ENCODE results near the gene HAUS8. TPM values are rescaled to one million over a fixed set of nuclear protein-coding genes. Genes with fewer than 3 reads are reported as not detected.

The HAUS8 gene
- total RNA-seq, 4 donors from 2014 or later: 3.3 to 7.0 (median 5.7) TPM

- WGBS, 2 donors: 79% methylated on average over 4 of the region's 4 CpGs
- TF ChIP-seq, protein P1, sequence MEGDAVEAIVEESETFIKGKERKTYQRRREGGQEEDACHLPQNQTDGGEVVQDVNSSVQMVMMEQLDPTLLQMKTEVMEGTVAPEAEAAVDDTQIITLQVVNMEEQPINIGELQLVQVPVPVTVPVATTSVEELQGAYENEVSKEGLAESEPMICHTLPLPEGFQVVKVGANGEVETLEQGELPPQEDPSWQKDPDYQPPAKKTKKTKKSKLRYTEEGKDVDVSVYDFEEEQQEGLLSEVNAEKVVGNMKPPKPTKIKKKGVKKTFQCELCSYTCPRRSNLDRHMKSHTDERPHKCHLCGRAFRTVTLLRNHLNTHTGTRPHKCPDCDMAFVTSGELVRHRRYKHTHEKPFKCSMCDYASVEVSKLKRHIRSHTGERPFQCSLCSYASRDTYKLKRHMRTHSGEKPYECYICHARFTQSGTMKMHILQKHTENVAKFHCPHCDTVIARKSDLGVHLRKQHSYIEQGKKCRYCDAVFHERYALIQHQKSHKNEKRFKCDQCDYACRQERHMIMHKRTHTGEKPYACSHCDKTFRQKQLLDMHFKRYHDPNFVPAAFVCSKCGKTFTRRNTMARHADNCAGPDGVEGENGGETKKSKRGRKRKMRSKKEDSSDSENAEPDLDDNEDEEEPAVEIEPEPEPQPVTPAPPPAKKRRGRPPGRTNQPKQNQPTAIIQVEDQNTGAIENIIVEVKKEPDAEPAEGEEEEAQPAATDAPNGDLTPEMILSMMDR (IDR thresholded peaks at IDR 0.05): no peak
- TF ChIP-seq POLR2A (IDR thresholded peaks at IDR 0.05): no peak
- no peak overlapping the region for H3K4me3 ChIP-seq (ENCODE audit: low read depth, poor library complexity, severe bottlenecking)
- intact Hi-C loops (cut with DNase I; ENCODE audit: low total_unique reads): no loop called here
- DNase-seq (ENCODE audit: low spot score in 2 of 2): no peak
Measured at GRCh38 chr19:17080440-17080801, 5.2 kb upstream of the HAUS8 start.

GRCh38 chr19:17079710-17080439 is 4.6 kb upstream of the HAUS8 start:
- intact Hi-C loops (cut with DNase I; ENCODE audit: low total_unique reads): no loop called here
- no peak overlapping the region for H3K4me3 ChIP-seq (ENCODE audit: low read depth, poor library complexity, severe bottlenecking)
- 52 to 60% methylated on average over 28 of the region's 28 CpGs for WGBS, 2 donors
- no peak for TF ChIP-seq POLR2A (IDR thresholded peaks at IDR 0.05)
- TF ChIP-seq, protein P1 (IDR thresholded peaks at IDR 0.05): peak in 1 of 3 donors; percentile 11
- DNase-seq (ENCODE audit: low spot score in 2 of 2): peak; percentile 77 to 89

- intact Hi-C loops (cut with DNase I; ENCODE audit: low total_unique reads): no loop called here
- DNase-seq (ENCODE audit: low spot score in 2 of 2): no peak
Measured at GRCh38 chr19:17078920-17079709, 3.9 kb upstream of the HAUS8 start.

DNA sequence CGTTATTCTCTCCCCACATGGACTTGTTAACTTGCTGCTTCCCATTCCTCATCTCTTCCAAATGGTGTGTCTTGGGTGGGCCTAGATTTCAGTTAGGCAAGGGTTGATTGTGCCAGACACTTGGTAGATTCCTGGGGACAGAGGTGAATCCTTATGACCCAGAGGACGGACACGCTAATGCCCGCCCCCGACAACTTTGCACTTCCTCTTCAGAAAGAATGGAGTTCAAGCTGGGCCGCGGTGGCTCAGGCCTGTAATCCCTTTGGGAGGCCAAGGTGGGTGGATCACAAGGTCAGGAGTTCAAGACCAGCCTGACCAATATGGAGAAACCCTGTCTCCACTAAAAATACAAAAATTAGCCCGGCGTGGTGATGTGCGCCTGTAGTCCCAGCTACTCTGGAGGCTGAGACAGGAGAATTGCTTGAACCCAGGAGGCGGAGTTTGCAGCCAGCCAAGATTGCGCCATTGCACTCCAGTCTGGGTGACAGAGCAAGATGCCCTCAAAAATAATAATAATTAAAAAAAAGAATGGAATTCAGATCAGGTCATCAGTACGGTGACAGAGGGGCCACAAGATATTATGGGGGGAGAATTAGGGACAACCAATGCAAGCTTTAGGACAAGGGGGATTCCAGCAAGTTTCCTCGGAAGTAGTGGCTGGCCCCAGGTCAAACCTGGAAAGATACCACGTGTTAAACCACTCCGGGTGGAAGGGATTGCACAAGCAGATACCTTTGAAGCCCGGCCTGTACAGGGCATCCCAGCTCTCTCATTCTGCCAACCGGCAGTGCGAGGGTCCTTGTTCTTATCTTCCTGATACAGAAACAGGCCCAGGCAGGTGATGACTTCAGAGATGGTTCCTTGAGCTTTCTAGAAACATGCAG is 3.0 kb upstream of the HAUS8 start:
- H3K4me3 ChIP-seq (ENCODE audit: low read depth, poor library complexity, severe bottlenecking): no peak overlapping the region
- TF ChIP-seq POLR2A (IDR thresholded peaks at IDR 0.05): no peak
- TF ChIP-seq, protein P1 (IDR thresholded peaks at IDR 0.05): no peak
- no peak for DNase-seq (ENCODE audit: low spot score in 2 of 2)
- intact Hi-C loops (cut with DNase I; ENCODE audit: low total_unique reads): no loop called here
- 83 to 84% methylated on average over 19 of the region's 19 CpGs for WGBS, 2 donors

More at GRCh38 chr19:17078920-17079709, 3.9 kb upstream of the HAUS8 start:
- H3K4me3 ChIP-seq (ENCODE audit: low read depth, poor library complexity, severe bottlenecking): no peak overlapping the region
- TF ChIP-seq, protein P1 (IDR thresholded peaks at IDR 0.05): no peak
- WGBS, 2 donors: 66 to 72% methylated on average over 19 of the region's 19 CpGs

DNA sequence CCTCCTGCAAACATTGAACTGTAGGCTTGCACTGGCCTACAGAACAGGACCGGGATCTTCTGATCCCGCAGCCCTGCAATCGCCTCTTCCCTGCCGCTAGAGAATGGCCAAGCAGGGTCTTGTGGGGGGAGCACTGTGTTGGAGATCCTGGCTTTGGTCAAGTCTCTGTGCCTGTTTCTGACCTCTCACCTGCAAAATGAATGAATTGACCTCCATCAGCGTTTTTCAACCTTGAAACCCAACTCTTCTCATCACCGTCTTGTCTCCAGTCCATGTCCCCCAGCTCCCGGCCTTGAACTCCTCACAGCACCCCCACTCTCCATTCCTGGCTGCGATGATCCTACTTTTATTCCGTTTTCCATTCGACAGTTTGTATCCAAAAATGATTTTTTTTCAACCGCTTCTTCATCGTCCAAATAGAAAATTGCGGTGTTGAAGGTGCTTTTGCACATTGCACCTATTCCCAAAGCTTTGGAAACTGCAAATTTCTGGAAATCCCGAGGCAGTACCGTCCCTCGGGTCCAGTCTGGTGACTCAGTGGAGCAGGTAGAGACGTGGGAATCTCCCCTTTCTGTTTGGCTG is 2.3 kb upstream of the HAUS8 start:
- no peak overlapping the region for H3K4me3 ChIP-seq (ENCODE audit: low read depth, poor library complexity, severe bottlenecking)
- intact Hi-C loops (cut with DNase I; ENCODE audit: low total_unique reads): no loop called here
- WGBS, 2 donors: 88 to 91% methylated on average over 17 of the region's 17 CpGs
- TF ChIP-seq POLR2A (IDR thresholded peaks at IDR 0.05): no peak
- TF ChIP-seq, protein P1 (IDR thresholded peaks at IDR 0.05): no peak
- DNase-seq (ENCODE audit: low spot score in 2 of 2): no peak
